Natural killer cell treated with Interleukin-12 subunit alpha and Interleukin-12 subunit beta and Interleukin-15 and Interleukin-18, amount 100 ng/mL, for 72 hours (primary cell): Measurements from ENCODE around the gene NDUFAF4. TPM values are rescaled to one million over a fixed set of nuclear protein-coding genes. Genes with fewer than 3 reads are reported as not detected.

Experiments used
- ATAC-seq, 2 donors: fragments of 150-1000 bp; cut with Tn5 transposase in 1 of 2; sonication (Bioruptor Pico), chemical (Tn5 transposase) in 1 of 2; 2 replicates each; pipeline ENCODE4 v1.10.0; 2021
- DNase-seq: peaks from one replicate; pipeline ENCODE4 v3.0.0; 2022; ENCODE audit warnings: low spot score
- H3K27ac Mint-ChIP-seq, 2 donors: 1 replicate in 1 of 2; 2 replicates in 1 of 2; pipeline ENCODE4 v1.8.0; 2022; ENCODE audit warnings: mixed read lengths in 2 of 2, mild to moderate bottlenecking in 1 of 2, moderate library complexity in 1 of 2
- H3K27me3 Mint-ChIP-seq, 2 donors: 1 replicate in 1 of 2; 2 replicates in 1 of 2; pipeline ENCODE4 v1.8.0; 2022; ENCODE audit warnings: mixed read lengths in 2 of 2
- H3K36me3 Mint-ChIP-seq: one replicate; pipeline ENCODE4 v1.8.0; 2022; ENCODE audit warnings: mixed read lengths
- H3K4me1 Mint-ChIP-seq, 2 donors: 1 replicate in 1 of 2; 2 replicates in 1 of 2; pipeline ENCODE4 v1.8.0; 2022; ENCODE audit warnings: low read depth in 2 of 2, mixed read lengths in 2 of 2, mild to moderate bottlenecking in 1 of 2
- H3K4me3 Mint-ChIP-seq: one replicate; pipeline ENCODE4 v1.8.0; 2022; ENCODE audit warnings: mixed read lengths
- H3K9me3 Mint-ChIP-seq: 2 replicates; pipeline ENCODE4 v1.8.0; 2022; ENCODE audit warnings: mixed read lengths
- total RNA-seq, 2 donors: library from RNA; stranded (reverse); gene quantifications; one replicate each; pipeline ENCODE4 v1.2.3, GENCODE V29; 2022

NDUFAF4 gene
- 10 to 100 TPM; 39.0 to 67.7 TPM for total RNA-seq

GRCh38 chr6:96897396-96898240 is at the start of gene NDUFAF4:
TSS of gene NDUFAF4 (minus strand) at chr6:96897891. CDS start at chr6:96897801, 90 bp downstream.
- Mint-ChIP-seq H3K27me3 (peaks cover 12% of the 10 kb centered on the region in 2 donors), H3K9me3 (no peaks in the 10 kb centered on the region), H3K27ac (peak within 1 kb of the TSS; percentile 92 to 99), H3K36me3 (peaks cover 6% of the 10 kb centered on the region), H3K4me3 (peak within 1 kb of the TSS; percentile 94), H3K4me1 (peaks cover 9 to 20% of the 10 kb centered on the region in 2 donors)
- ATAC-seq (peak; percentile 97 to 98), DNase-seq (peak; percentile 97)

- peaks cover 0 to 4% of the 10 kb centered on the region in 2 donors for H3K27me3 Mint-ChIP-seq
- H3K27ac Mint-ChIP-seq: no peak overlapping the region
- ATAC-seq: peak in 1 of 2 donors; percentile 81
- H3K4me1 Mint-ChIP-seq: peaks cover 0 to 5% of the 10 kb centered on the region in 2 donors
- no peak for DNase-seq
- no peaks in the 10 kb centered on the region for H3K9me3 Mint-ChIP-seq
- no peaks in the 10 kb centered on the region for H3K36me3 Mint-ChIP-seq
- H3K4me3 Mint-ChIP-seq: peak overlapping the region; percentile 30
Observed at GRCh38 chr6:96947055-96947454, 49.4 kb upstream of the NDUFAF4 start.

- no peak for DNase-seq
Observed at GRCh38 chr6:96943555-96944215, 46.0 kb upstream of the NDUFAF4 start.

GRCh38 chr6:96942676-96943075 is 45.0 kb upstream of the NDUFAF4 start:
- ATAC-seq (no peak), DNase-seq (no peak)
- no peaks in the 10 kb centered on the region for H3K36me3 Mint-ChIP-seq
- peaks cover 0 to 11% of the 10 kb centered on the region in 2 donors for H3K4me1 Mint-ChIP-seq
- no peak overlapping the region for H3K27ac Mint-ChIP-seq
- H3K9me3 Mint-ChIP-seq: no peaks in the 10 kb centered on the region
- peaks cover 0 to 18% of the 10 kb centered on the region in 2 donors for H3K27me3 Mint-ChIP-seq
- no peak overlapping the region for H3K4me3 Mint-ChIP-seq

More at GRCh38 chr6:96943555-96944215, 46.0 kb upstream of the NDUFAF4 start:
- Mint-ChIP-seq H3K9me3 (no peaks in the 10 kb centered on the region), H3K27me3 (peaks cover 0 to 16% of the 10 kb centered on the region in 2 donors), H3K27ac (no peak overlapping the region), H3K4me3 (no peak overlapping the region), H3K36me3 (no peaks in the 10 kb centered on the region), H3K4me1 (peaks cover 0 to 11% of the 10 kb centered on the region in 2 donors)
- no peak for ATAC-seq

GRCh38 chr6:96940322-96940721 is 42.6 kb upstream of the NDUFAF4 start:
- no peak for ATAC-seq
- H3K9me3 Mint-ChIP-seq: no peaks in the 10 kb centered on the region
- no peaks in the 10 kb centered on the region for H3K36me3 Mint-ChIP-seq
- H3K27ac Mint-ChIP-seq: no peak overlapping the region
- peaks cover 0 to 6% of the 10 kb centered on the region in 2 donors for H3K4me1 Mint-ChIP-seq
- H3K27me3 Mint-ChIP-seq: peaks cover 0 to 26% of the 10 kb centered on the region in 2 donors
- DNase-seq: no peak
- H3K4me3 Mint-ChIP-seq: no peak overlapping the region

GRCh38 chr6:96939007-96939805 is 41.5 kb upstream of the NDUFAF4 start:
- Mint-ChIP-seq H3K4me1 (peaks cover 0 to 6% of the 10 kb centered on the region in 2 donors), H3K36me3 (no peaks in the 10 kb centered on the region), H3K27ac (peak overlapping the region in 1 of 2 donors; percentile 24), H3K9me3 (no peaks in the 10 kb centered on the region), H3K27me3 (peaks cover 0 to 26% of the 10 kb centered on the region in 2 donors), H3K4me3 (no peak overlapping the region)
- ATAC-seq: peak in 1 of 2 donors; percentile 72
- no peak for DNase-seq

GRCh38 chr6:96934087-96934486 is 36.4 kb upstream of the NDUFAF4 start:
- no peaks in the 10 kb centered on the region for H3K36me3 Mint-ChIP-seq
- ATAC-seq: peak in 1 of 2 donors; percentile 31

GRCh38 chr6:96931198-96931597 is 33.5 kb upstream of the NDUFAF4 start:
- no peak overlapping the region for H3K4me3 Mint-ChIP-seq
- no peaks in the 10 kb centered on the region for H3K36me3 Mint-ChIP-seq
- H3K9me3 Mint-ChIP-seq: no peaks in the 10 kb centered on the region
- peaks cover 23 to 36% of the 10 kb centered on the region in 2 donors for H3K27me3 Mint-ChIP-seq
- no peaks in the 10 kb centered on the region for H3K4me1 Mint-ChIP-seq
- ATAC-seq (no peak), DNase-seq (no peak)
- H3K27ac Mint-ChIP-seq: no peak overlapping the region

More at GRCh38 chr6:96934087-96934486, 36.4 kb upstream of the NDUFAF4 start:
- Mint-ChIP-seq H3K9me3 (no peaks in the 10 kb centered on the region), H3K27ac (no peak overlapping the region), H3K4me1 (peaks cover 0 to 1% of the 10 kb centered on the region in 2 donors), H3K4me3 (no peak overlapping the region), H3K27me3 (peaks cover 23 to 24% of the 10 kb centered on the region in 2 donors)
- no peak for DNase-seq

GRCh38 chr6:96929741-96930140 is 32.0 kb upstream of the NDUFAF4 start:
- Mint-ChIP-seq H3K27ac (no peak overlapping the region), H3K4me1 (peaks cover 4 to 7% of the 10 kb centered on the region in 2 donors), H3K27me3 (peaks cover 23 to 36% of the 10 kb centered on the region in 2 donors), H3K9me3 (no peaks in the 10 kb centered on the region), H3K4me3 (no peak overlapping the region), H3K36me3 (no peaks in the 10 kb centered on the region)
- DNase-seq: no peak
- ATAC-seq: no peak

- Mint-ChIP-seq H3K36me3 (no peaks in the 10 kb centered on the region), H3K4me1 (peaks cover 13 to 18% of the 10 kb centered on the region in 2 donors), H3K9me3 (no peaks in the 10 kb centered on the region), H3K27ac (no peak overlapping the region), H3K27me3 (peaks cover 16 to 29% of the 10 kb centered on the region in 2 donors), H3K4me3 (no peak overlapping the region)
- ATAC-seq (no peak), DNase-seq (no peak)
Observed at GRCh38 chr6:96927660-96928059, 30.0 kb upstream of the NDUFAF4 start.

- no peak overlapping the region for H3K27ac Mint-ChIP-seq
- ATAC-seq (no peak), DNase-seq (no peak)
- H3K27me3 Mint-ChIP-seq: peaks cover 16 to 29% of the 10 kb centered on the region in 2 donors
- H3K9me3 Mint-ChIP-seq: no peaks in the 10 kb centered on the region
- peak overlapping the region; percentile 93 for H3K4me3 Mint-ChIP-seq
- H3K36me3 Mint-ChIP-seq: no peaks in the 10 kb centered on the region
- peaks cover 21 to 29% of the 10 kb centered on the region in 2 donors for H3K4me1 Mint-ChIP-seq
Observed at GRCh38 chr6:96926425-96926824, 28.7 kb upstream of the NDUFAF4 start.

GRCh38 chr6:96925290-96925687 is 27.6 kb upstream of the NDUFAF4 start:
- no peak for ATAC-seq
- H3K36me3 Mint-ChIP-seq: no peaks in the 10 kb centered on the region
- H3K4me3 Mint-ChIP-seq: peak overlapping the region; percentile 93
- H3K27me3 Mint-ChIP-seq: peaks cover 13 to 28% of the 10 kb centered on the region in 2 donors
- peaks cover 21 to 33% of the 10 kb centered on the region in 2 donors for H3K4me1 Mint-ChIP-seq
- DNase-seq: no peak
- H3K9me3 Mint-ChIP-seq: no peaks in the 10 kb centered on the region
- H3K27ac Mint-ChIP-seq: peak overlapping the region; percentile 86 to 88

- ATAC-seq: peak; percentile 50 to 55
Observed at GRCh38 chr6:96923871-96924493, 26.3 kb upstream of the NDUFAF4 start.

More at GRCh38 chr6:96923871-96924493, 26.3 kb upstream of the NDUFAF4 start:
- DNase-seq: peak; percentile 62
- Mint-ChIP-seq H3K27ac (peak overlapping the region; percentile 86 to 88), H3K4me3 (peak overlapping the region; percentile 93), H3K4me1 (peaks cover 21 to 33% of the 10 kb centered on the region in 2 donors), H3K36me3 (no peaks in the 10 kb centered on the region), H3K27me3 (peaks cover 10 to 20% of the 10 kb centered on the region in 2 donors), H3K9me3 (no peaks in the 10 kb centered on the region)
